Stimulated activated CD8-positive, alpha-beta memory T cell treated with anti-CD3 and anti-CD28 coated beads, Interleukin-15, amount 100 ng/mL, for 1 hour (primary cell): Measurements from ENCODE around the gene MILR1.
"Not testable (repeated sequence)": the region's sequence is repeated elsewhere in the genome, so short reads cannot be mapped to it uniquely, and the experiment has no call there.

Experiments
- DNase-seq: peaks from one replicate; pipeline ENCODE4 v3.0.0-alpha.2; 2020; ENCODE audit warnings: low read depth

Gene MILR1

DNA sequence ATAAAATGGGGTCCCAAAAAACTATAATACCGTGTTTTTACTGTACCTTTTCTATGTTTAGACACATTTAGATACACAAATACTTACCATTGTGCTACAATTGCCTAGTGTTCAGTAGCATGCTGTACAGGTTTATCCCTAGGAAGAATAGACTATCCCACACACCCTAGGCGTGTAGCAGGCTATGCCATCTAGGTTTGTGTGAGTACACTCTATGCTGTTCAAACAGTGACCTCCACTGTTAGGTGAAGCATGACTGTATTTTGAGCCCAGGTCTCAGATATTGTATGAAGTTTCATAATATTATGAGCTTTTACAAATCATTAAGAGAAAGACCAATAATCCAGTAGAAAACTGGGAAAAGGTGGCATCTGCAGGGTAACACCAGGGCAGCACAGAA lies 23.6 kb downstream of the MILR1 start:
- DNase-seq = no peak

DNA sequence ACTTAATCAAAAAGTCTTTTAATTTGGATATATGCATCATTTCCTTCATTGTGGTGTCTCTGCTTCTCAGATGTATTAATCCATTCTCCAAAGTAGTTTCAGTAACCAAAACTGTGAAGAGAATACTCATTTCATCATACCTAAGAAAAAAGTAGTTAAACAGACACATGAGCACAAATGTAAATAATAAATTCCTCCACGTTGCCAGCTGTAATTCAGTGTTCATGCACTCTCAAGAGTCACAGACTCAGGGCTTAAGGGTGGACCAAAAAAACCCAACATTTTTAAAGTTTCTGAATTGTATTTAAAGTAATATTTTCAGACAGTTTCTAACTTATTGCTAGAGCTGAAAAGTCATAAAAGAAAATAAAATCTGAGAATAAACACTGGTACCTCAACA lies 28.9 kb downstream of the MILR1 start:
- no peak for DNase-seq

DNA sequence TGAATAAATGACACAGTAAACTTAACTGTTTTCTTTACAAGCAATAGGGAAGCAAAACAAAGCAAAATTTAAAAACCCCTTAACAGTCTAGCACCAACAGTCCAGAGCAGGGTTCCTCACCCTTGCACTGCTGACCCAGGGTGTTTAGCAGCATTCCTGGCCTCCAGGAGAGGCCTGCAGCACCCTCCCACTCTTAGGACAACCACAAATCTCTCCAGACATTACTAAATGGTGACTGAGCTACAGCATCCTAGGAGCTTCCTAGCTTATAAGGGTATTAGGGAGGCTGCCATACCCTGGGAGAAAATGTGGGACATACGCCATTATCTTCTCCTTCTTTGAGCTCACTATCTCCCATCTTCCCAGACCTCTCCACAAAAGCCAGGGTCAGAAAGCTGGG lies 32.0 kb downstream of the MILR1 start:
- no peak for DNase-seq

DNA sequence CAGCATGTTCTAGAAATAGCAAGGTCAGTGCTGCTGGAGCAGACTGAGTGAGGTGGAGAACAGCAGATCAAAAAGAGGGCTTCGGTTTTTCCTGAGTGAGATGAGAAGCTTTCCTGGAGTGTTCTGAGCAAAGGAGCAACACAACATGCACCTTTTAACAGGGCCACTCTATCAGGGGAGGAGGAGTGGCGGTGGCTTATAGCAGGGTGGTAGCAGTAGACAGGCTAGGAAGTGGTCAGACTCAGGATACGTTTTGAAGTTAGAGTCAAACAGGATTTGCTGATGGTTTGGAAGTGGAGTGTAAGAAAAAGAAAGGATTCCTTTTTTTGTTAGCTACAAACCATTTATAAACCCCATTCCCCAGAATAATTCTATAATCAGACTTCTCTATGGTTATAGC lies 35.5 kb downstream of the MILR1 start:
- DNase-seq = no peak

DNA sequence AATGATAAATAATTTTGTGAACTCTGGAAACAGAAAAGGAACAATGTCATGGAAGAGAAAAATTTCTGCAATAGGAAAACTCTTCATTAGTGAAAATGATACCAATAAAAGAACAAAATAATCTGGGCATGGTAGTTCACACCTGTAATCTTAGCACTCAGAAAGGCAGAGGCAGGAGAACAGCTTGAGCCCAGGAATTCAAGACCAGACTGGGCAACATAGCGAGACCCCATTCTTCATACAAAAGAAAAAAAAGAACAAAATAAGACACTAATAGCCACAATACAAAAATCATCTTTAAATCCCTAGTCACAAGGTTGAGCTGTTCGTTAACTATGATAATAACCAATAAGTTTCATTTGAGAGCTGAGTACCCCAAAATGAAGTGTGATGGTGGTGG lies 39.4 kb downstream of the MILR1 start:
- DNase-seq = no peak

DNA sequence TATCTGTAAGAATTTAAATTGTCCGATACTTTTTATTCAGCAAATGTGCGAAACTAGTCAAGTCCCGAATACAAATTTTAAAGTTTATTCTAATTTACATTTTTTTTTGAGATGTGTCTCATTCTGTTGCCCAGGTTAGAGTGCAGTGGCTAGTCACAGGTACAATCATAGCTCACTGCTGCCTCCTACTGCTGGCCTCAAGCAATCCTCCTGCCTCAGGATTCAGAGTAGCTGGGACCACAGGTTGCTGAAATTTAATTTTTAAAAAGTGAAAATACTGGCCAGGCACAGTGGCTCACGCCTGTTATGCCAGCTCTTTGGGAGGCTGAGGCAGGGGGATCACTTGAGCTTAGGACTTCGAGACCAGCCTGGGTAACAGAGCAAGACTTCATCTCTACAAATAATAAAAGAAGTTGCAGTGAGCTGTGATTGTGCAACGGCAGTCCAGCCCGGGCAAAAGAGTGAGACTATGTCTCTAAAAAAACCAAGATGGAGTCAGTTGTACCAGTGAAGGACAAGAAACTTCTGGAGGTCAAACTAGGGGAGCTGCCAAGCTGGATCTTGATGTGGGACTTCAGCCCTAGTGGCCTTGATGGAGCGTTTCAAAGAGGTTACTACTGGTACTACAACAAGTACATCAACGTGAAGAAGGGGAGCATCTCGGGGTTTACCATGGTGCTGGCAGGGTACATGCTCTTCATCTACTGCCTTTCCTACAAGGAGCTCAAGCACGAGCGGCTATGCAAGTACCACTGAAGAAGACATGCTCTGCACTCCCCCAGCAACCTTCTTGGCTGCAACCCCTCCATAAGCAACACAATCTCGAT lies 42.3 kb downstream of the MILR1 start:
- DNase-seq = no peak

DNA sequence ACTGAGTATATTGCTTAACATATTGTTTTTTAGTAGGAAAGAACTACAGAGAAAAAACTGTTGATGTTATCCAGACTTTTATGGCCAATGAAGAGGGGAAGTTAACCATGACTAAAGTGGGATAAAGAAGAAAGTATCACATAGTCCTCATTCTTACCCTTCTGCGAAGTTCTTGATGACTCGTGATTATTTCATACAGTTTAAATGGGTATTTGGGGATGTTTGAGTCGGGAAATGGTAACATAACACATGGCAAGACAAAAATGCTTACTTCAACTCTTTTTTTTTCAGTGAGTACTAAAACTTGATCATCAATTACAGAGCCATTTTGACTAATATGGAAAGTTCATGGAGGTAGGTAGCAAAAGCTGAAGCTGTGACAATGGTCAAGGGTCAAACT lies 43.1 kb downstream of the MILR1 start:
- no peak for DNase-seq

DNA sequence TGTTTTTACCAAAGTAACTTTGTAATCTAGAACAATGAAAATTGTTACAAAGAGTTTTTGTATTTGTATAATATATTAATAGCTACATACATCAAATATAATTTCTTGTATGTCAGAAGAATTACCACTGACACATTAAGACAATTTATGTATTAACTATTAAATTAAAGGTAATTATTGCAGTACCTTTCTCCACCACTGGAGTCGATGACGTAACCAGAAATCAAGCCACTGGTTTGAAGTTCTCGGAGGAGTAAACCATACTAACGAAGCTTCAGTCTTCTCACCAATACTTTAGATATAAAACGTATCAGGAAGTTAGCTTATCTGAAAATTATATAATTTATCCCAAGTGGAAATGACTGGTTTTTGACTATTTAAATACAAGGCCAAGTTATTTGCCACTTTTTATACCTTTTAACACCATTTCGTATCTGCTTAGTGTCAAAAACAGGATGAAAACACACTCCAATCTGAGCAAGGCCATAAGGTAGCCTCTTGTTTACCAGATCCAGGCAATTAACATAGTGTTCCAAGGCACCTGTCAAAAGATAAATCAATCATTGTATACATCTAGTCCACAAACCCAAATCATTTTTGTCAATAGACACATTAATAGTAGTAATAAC lies 43.7 kb downstream of the MILR1 start:
- no peak for DNase-seq

DNA sequence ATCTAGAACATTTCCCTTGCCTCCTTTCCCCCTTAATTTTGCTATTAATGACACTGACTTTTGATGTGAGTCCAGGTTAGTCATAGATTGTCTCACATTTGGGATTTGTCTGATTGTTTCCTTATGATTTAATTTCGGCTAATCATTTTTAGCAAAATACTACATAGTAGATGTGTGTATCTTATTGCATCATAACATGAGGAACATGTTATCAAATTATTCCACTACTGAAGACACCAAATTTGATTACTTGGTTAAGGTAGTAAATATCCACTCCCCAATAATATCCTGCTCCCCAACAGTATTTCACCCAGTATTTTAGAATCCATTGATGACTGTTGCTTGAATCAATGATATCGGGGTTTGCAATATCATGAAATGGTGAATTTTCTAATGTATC lies 45.2 kb downstream of the MILR1 start:
- no peak for DNase-seq

DNA sequence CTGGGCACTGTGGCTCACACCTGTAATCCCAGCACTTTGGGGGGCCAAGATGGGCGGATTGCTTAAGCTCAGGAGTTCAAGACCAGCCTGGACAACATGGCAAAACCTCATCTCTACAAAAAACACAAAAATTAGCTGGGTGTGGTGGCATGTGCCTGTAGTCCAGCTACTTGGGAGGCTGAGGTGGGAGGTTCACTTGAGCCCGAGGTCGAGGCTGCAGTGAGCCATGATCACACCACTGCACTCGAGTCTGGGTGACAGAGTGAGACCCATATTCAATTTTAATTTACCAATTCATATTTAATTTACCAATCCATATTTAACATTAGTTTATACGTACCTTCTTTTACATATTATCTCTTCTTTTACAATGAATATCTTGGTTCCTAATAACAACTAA lies 46.4 kb downstream of the MILR1 start:
- DNase-seq = not testable (repeated sequence)

DNA sequence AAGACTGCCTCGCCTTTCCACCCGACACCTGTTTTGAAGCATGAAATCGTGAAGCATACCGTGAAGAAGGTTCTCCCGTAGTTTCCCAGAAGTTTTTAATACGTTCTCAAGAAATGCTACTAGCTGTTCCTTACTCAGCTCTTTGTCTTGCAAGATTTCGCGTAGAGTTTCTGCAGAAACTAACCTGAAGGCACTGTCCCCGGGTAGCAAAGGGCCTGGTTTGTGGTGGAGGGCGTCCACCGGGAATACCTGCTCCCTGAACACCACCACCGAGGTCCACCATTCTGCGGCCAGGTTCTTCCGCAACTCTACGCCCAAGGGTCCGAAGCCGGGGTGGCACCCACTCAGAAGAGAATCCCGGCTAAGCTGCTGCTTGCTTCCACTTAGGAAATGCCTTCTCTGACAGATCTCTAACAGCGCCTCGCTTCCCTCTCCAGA lies 47.5 kb downstream of the MILR1 start:
- no peak for DNase-seq

DNA sequence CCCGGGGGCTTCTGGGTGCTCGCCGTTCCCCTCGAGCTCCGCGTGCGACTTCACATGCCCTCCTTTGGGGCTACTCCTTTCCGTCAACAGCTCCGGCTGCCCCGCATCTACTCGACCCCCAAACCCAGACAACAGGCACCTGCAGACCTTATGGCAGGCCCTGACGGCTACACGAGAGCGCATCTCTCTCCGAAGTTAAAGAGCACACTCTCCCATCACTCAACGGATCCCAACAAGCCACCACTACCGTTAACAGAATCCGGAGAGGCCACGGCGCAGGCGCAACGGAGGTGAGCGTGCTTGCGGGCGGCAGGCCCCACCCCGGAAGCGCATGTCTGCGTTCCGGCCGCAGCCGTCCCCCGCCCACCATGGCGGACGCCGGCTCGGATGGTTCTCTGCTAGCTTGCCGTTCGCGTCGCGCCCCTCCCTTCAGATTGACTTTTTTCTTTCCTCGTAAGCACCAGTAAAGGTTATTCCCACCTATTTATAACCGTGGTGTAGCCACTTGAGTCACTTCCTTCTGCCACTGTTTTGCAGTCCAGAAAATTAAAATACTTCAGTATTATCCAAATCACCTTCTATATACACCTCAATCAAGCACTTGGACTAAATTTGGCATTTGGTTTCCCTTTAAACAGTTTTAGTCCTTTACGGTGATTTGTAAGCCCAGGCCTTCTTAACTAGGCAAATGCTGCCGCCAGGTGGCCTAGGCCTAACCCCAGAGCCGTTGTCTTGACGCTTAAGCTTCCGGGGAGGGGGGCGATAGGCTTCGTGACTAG lies 48.1 kb downstream of the MILR1 start, which contains the start of gene POLG2:
Gene POLG2, minus strand, starts transcription at position 269 of the 779 bp plus-strand sequence. Its CDS starts 86 bp downstream, at position 183.
- peak; percentile 87 for DNase-seq

DNA sequence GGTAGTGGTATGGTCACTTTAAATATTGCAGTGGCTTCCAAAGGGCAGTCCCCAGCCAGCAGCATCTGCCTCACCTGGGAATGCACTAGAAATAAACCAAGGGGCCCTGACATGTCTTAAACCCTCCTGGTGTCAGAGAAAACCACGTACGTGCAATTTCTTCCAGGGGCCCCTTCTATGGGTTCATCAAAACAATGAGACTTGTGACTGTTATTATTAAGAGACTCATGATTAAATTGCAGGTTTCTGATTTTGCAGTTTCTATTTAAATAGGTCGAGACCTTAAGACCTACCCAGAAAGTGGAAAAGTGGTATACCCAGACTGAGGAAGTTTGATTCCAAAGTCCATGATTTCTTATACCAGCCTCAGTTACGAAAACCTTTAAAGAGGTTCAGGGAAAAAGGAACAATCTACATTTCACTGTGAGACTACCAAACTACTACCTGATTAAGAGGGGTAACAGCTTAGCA lies 48.7 kb downstream of the MILR1 start:
- no peak for DNase-seq

DNA sequence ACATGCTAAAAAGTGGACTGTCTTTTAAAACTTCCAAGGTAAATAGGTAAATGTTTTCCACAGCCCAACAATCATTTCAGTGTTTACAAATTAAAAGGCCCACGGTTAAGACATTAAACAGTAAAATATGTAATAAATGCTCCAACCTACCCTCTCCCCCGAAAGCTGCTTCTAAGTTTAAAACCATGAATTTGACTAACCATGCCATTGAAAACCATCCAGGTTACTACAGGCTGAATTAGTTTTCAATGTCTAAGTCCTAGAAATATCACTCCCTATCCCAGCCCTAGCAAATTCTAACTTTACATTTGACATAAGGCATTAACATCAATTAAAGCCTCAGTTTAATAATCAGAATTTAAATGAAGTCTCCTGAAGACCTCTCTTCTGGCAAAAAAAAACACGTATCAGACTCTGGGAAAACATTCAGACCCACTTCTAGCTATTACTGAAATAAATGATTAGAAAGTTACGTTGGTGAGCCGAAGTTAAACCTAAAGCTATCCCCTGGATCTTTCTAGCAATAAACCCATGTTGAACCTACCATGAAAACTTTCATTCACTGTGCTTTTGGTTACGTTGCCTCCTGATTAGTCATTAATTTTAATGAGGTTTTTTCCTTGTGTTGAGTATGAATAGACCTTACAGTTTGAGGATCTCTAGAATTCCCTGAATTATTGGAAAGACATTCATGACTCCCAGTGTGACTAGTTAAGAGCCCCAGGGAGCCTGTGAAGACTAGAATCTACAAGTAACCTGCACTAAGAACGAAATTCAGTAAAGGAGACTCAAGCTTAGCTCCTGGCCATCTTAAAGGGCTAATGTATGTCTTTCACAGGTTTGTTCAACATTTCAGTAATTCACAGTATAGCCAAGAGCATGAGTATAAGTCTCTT lies 49.6 kb downstream of the MILR1 start:
- no peak for DNase-seq

DNA sequence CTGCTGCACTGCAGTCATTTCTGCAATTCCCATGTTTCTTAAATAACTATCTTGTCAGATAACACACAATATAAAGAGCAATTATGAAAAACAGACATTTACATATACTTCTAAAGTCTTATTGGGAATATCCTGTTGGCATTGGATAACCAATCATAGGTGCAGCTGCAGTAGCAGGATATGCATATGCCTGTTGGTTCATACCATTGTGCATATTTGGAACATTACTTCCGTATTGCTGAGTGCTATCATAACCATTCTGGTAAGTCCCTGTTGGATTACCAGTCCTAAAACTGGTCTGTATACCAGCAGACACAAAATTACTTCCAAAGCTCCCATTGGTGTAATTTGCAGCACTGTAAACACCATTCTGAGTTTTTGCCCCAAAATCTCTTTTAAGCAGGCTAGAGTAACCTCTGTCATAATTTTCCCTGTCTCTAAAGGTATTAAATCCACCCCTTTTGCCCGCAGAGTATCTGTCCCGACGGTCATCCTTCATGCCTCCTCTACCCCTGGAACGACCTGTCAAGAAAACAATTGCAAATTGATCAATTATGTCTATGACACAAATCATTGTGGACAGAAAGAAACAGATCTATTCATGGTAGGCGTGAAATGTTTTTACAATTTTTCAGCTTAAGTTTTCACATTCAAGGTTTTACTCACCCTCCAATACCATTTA lies 51.0 kb downstream of the MILR1 start:
- no peak for DNase-seq

DNA sequence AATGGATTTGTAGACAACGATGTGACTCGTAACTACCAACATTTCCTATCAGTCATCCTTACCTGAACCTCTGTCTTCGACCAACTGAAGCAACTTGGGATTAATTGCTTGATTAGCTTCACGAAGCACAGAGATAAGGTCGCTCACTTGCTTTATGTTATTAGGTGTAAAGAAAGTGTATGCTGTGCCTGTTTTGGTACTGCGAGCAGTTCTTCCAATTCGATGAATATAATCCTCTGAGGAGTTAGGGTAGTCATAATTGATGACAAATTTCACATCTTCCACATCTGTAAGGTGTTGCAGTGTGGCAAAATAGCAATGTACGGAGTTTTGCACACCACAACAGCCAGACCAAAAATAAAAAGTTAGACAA lies 51.6 kb downstream of the MILR1 start:
- no peak for DNase-seq

DNA sequence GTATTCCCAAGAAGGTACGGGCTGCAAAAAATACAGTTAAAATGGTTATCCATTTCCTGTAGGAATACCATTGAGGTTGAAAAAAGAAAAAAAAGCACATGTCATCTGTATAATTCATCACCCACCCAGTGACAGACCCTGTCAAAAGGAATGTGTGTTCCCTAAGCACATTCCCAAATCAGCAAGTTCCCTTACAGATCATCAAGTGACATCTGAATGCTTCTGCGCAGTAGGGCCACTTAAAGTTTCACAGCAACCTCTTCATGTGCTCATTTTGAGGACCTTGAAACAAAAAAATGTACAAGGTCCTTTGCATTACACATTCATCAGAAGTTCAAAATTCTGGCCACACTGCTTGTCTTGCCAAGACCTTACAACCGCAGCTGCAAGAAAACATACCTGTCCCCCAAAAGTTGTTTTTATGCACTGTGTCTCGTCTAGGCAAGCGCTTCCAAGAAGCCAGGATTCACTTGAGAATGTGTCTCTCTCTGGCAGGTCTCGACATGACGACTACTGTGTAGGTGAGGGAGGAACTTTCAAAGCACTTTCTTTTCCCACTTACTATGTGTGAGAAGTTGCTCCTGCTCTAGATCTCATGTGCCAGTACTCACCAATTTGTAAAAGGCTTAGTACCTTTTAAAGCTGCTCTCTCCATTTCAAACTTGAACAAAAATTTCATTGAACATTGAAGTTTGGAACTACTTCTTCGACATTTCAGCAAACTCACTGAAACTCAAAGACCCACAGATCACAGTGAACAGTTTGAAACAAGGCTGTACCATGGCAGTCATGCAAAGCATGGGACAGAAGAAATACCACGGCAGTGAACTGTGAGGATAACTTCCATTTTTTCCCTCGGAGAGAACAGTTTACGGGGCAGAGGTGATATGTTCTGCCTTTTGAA lies 52.2 kb downstream of the MILR1 start:
- DNase-seq = no peak

DNA sequence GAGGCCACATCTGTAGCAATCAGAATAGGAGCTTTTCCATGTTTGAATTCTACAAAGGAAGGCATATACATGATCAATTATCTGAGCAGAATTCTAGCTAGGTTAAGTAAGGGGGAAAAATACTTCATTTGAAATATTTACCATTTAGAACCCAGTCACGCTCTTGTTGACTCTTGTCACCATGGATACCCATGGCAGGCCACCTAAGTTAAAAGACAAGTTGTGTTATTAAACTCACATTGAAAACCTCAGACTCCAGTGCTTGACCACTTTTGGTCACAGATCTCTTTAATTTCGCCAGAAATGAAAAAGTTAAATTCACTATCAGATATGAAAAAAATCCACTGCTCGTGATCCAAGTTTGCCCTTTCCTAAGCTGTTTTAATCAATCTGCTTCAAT lies 53.1 kb downstream of the MILR1 start:
- no peak for DNase-seq

DNA sequence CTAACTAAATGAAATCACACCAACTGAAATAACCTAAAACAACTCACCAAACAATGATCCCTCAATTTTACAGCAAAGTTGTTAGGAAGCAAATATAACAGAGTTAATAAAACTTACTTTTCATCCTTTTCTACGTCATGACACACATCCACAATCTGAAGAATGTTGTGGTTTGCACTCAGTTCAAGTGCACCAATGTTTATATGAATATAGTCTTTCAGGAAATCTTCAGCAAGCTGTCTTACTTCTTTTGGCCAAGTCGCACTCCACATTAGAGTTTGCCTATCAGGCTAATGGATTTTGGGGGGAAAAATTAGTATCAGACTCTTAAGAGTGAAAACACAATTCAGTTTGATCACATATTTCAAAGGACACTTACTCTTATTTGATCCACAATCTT lies 53.9 kb downstream of the MILR1 start:
- no peak for DNase-seq

DNA sequence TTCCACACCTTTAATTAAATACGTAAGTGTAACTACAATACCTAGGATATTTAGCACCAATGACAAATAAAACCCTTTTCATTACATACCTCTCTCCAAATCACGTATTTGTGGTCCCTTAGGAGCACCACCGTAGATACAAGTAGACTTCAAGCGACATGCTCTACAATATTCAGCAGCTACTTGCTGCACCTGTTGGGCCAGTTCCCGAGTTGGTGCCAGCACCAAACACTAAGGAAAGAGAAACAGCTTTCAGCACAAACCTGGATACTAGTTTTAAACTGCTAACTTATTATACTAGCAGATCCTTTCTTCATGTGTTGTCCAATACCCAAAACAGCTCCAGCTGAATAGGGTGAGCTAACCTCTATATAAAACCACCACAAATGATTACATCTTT lies 54.4 kb downstream of the MILR1 start:
- no peak for DNase-seq
